Ovary (tissue), 9 donors: ENCODE measurements around the gene NPL. TPM values are rescaled to one million over a fixed set of nuclear protein-coding genes. Genes with fewer than 3 reads are reported as not detected.

Source experiments
- DNase-seq, 5 donors: peaks; one replicate each; pipeline ENCODE4 v3.0.0-alpha.2; 2019 to 2020
- H3K27ac ChIP-seq, 2 donors: fragments of 200-600 bp; one replicate each; pipeline versions ENCODE4 v1.5.1 to v1.8.0; 2019 to 2022
- H3K27me3 ChIP-seq: fragments of 200-600 bp; one replicate; pipeline ENCODE4 v1.8.0; 2022
- H3K36me3 ChIP-seq: fragments of 200-600 bp; sonication (generic); one replicate; pipeline ENCODE4 v1.5.1; 2019
- H3K4me1 ChIP-seq: one replicate; pipeline ENCODE4 v1.8.1; 2013; ENCODE audit warnings: mild to moderate bottlenecking, moderate library complexity; ENCODE audit not compliant: insufficient read depth
- H3K4me3 ChIP-seq: fragments of 200-600 bp; sonication (generic); one replicate; pipeline ENCODE4 v1.5.1; 2017
- H3K9me3 ChIP-seq, 2 donors: fragments of 200-600 bp in 1 of 2; sonication (generic) in 1 of 2; one replicate each; pipeline versions ENCODE4 v1.5.1 to v1.8.1; 2013 to 2019; ENCODE audit warnings: mild to moderate bottlenecking in 1 of 2, moderate library complexity in 1 of 2
- EP300 ChIP-seq: sonication (generic); formaldehyde crosslinking; IDR thresholded peaks from one replicate; pipeline ENCODE4 v1.6.1; 2017; ENCODE audit warnings: antibody characterized with exemption
- POLR2A ChIP-seq: fragments of 450-650 bp; IDR thresholded peaks from one replicate; pipeline ENCODE4 v1.6.1; 2017; ENCODE audit warnings: antibody characterized with exemption, mild to moderate bottlenecking, moderate library complexity
- WGBS, 3 donors: extraction: QIAGEN DNeasy Blood & Tissue Kit in 1 of 3; methylation state at CpG; one replicate each; pipeline versions ENCODE4 v1.1.5 to v1.1.7; 2013 to 2017; 5-methylcytosine and 5-hydroxymethylcytosine counted together
- intact Hi-C, 4 donors: fragments of 100-400 bp; cut with DNase I; formaldehyde crosslinking; loops; one replicate each; pipeline versions ENCODE4 v1.11.0 to v1.15.1; 2022 to 2023
- polyA plus RNA-seq, 2 donors: library from polyadenylated mRNA; stranded (reverse); fragments of 200-250 nt in 1 of 2; fragments of 350-450 nt in 1 of 2; fragmentation: Illumina TruSeq in 1 of 2; extraction: RNeasy Lipid Tissue Mini Kit (QIAGEN cat#74804) in 1 of 2; gene quantifications; one replicate each; pipeline ENCODE4 v1.2.3, GENCODE V29; 2013 to 2014
- total RNA-seq, 7 donors: library from RNA; depleted of rRNA in 2 of 7; stranded (reverse); fragments of >200 nt in 2 of 7; fragmentation: NEBNext Ultra II Directional in 3 of 7; extraction: Animal tissue kit (Norgen Biotek cat#: 25700) in 3 of 7; gene quantifications; one replicate each; pipeline versions ENCODE4 v1.1.0 to v1.2.4, GENCODE V29; 2016 to 2023
- TF ChIP-seq, protein P1 (sequence below), 3 donors: fragments of 450-650 bp in 2 of 3; fragments of 200-600 bp in 1 of 3; IDR thresholded peaks; one replicate each; pipeline versions ENCODE4 v1.5.1 to v1.8.0; 2016 to 2022; ENCODE audit warnings: antibody characterized with exemption in 3 of 3, mild to moderate bottlenecking in 1 of 3
- donor health status: DM: no; HTN: no; CAD: no; lungs with moderate emphysema.
- donor health status: DM: no; HTN: no; CAD: no.
- donor health status: Bipolar disorder and iron deficiency.
- donor health status: DM: yes; HTN: yes; CAD: no.
- donor health status: DM: no; HTN: no; CAD: no.
- donor health status: DM: yes; HTN: yes; CAD: no.

NPL gene
- total and polyA plus RNA-seq, 9 donors = 2.3 to 26.0 (median 3.7) TPM

DNA sequence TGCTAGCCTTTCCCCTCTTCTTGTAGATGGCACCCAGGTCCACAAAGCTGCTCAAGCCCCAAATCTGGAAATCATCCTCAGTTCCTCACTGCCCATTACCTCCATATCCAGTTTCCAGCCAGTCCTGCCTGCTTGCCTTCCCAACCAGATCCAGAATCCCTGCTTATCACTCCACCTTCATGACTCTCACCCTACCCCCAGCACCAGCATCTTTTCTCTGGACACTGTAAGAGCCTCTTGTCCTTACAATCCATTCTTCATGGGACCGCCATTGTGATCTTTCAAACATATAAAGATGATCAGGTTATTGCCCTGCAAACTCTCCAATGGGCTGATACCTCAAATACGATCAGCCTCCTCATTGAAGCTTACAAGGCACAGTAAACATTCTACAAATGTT, 23.5 kb upstream of the NPL start:
- H3K27me3 ChIP-seq = no peaks in the 10 kb centered on the region
- peaks cover 3% of the 10 kb centered on the region for H3K4me1 ChIP-seq
- intact Hi-C loops = no loop called here
- no peaks in the 10 kb centered on the region for H3K36me3 ChIP-seq
- no peak for DNase-seq
- H3K4me3 ChIP-seq = no peak overlapping the region
- no peaks in the 10 kb centered on the region for H3K9me3 ChIP-seq
- WGBS, 3 donors = 96 to 99% (median 97%) methylated on average over 2 of the region's 2 CpGs
- TF ChIP-seq, protein P1, sequence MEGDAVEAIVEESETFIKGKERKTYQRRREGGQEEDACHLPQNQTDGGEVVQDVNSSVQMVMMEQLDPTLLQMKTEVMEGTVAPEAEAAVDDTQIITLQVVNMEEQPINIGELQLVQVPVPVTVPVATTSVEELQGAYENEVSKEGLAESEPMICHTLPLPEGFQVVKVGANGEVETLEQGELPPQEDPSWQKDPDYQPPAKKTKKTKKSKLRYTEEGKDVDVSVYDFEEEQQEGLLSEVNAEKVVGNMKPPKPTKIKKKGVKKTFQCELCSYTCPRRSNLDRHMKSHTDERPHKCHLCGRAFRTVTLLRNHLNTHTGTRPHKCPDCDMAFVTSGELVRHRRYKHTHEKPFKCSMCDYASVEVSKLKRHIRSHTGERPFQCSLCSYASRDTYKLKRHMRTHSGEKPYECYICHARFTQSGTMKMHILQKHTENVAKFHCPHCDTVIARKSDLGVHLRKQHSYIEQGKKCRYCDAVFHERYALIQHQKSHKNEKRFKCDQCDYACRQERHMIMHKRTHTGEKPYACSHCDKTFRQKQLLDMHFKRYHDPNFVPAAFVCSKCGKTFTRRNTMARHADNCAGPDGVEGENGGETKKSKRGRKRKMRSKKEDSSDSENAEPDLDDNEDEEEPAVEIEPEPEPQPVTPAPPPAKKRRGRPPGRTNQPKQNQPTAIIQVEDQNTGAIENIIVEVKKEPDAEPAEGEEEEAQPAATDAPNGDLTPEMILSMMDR (IDR thresholded peaks at IDR 0.05) = no peak
- H3K27ac ChIP-seq = no peak overlapping the region

DNA sequence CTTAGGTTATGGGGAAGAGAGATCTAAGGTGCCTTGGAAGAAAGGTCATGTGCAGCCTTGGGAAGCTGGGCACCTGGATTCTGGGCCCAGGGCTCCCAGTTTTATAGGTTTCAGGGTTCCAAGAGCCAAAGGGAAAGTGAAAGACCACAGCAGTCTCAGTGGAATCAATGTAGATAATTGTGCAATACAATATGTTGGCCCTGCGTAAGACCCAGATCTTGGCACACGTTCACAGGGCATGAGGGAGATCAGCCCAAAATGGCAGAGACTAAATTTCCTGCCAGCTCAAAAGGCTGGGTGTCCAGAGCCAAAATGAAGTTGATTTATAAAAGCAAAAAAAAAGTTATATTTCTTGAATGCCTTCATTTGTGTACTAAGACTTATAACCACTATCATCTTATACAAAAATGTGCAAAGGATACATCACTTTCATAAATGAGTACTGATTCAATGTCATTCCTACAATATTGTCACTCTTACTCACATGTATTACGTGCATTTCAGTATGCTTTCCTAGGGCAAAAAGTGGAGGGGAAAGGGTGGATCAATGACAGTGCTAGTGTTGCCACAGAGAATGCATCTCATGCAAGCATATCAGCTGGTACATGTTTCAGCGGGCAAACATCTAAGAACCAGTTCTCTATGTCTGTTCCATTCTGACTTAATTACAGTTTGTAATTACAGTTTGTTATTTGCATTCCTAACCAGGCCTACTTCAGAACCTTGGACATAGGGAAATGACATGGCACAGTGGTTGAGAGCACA, 22.5 kb upstream of the NPL start:
- peaks cover 3% of the 10 kb centered on the region for H3K4me1 ChIP-seq
- H3K4me3 ChIP-seq = no peak overlapping the region
- H3K9me3 ChIP-seq = no peaks in the 10 kb centered on the region
- no peaks in the 10 kb centered on the region for H3K36me3 ChIP-seq
- no peak for DNase-seq
- TF ChIP-seq, protein P1 (IDR thresholded peaks at IDR 0.05) = no peak
- TF ChIP-seq EP300 = no peak
- TF ChIP-seq POLR2A = no peak
- intact Hi-C loops = no loop called here
- no peaks in the 10 kb centered on the region for H3K27me3 ChIP-seq
- WGBS, 3 donors = 85 to 94% (median 94%) methylated on average over 4 of the region's 4 CpGs
- no peak overlapping the region for H3K27ac ChIP-seq

DNA sequence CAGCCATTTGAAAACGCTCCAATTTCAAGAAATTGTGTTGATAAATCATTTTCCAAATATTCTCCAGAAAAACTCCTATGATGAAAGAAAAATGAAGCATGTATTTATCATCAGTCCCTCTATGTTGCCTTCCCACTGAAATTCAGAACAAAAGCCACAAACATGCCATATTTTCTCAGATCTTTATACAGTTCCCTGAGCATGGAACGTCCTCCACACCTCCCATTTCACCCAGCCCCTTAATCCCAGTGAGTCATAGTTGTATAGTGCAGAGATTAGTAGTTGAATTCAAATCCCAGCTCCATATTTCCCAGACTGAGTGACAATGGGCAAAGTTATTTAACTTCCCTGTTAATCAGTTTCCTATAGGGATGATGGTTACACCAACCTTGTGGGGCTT, 20.6 kb upstream of the NPL start:
- intact Hi-C loops = no loop called here
- TF ChIP-seq, protein P1 (IDR thresholded peaks at IDR 0.05) = no peak
- TF ChIP-seq POLR2A (no peak), EP300 (no peak)
- no peak overlapping the region for H3K4me3 ChIP-seq
- H3K27me3 ChIP-seq = no peaks in the 10 kb centered on the region
- peaks cover 3% of the 10 kb centered on the region for H3K4me1 ChIP-seq
- WGBS, 3 donors = 6 to 18% (median 10%) methylated on average over 2 of the region's 2 CpGs
- no peak for DNase-seq
- no peaks in the 10 kb centered on the region for H3K36me3 ChIP-seq
- H3K27ac ChIP-seq = no peak overlapping the region
- no peaks in the 10 kb centered on the region for H3K9me3 ChIP-seq

DNA sequence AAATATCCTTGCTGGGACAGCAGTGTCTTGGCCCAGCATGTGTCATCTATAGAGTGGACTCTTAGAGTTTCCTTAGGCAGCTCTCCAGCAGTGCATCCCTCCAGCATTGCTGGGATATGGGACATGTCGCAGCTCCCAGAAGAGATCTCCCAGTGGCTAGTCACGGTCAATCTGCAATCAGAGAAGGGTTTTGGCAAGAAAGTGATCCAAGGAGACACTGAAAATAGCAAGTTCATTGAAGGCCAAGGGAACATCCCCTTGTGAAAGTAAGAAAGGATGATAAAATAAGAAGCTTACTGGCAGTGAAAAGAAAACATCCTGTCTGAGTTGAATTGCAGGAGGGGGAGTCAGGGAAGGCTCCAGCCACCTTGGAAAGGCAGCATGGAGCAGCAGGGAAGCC, 19.3 kb upstream of the NPL start:
- DNase-seq = no peak
- Histone ChIP-seq H3K4me3 (no peak overlapping the region), H3K27me3 (no peaks in the 10 kb centered on the region), H3K36me3 (no peaks in the 10 kb centered on the region), H3K27ac (no peak overlapping the region), H3K4me1 (peaks cover 3% of the 10 kb centered on the region), H3K9me3 (no peaks in the 10 kb centered on the region)
- TF ChIP-seq POLR2A (no peak), EP300 (no peak)
- TF ChIP-seq, protein P1 (IDR thresholded peaks at IDR 0.05) = no peak
- intact Hi-C loops = no loop called here
- 4 to 25% (median 13%) methylated on average over 2 of the region's 2 CpGs for WGBS, 3 donors
